Astrocyte of the spinal cord (primary cell): ENCODE measurements around the gene PPIL6.
A peak's percentile ranks its signal among the peaks of the same experiment; 100 is the strongest.

Experiments used
- DNase-seq: peaks from one replicate; pipeline ENCODE4 v3.0.0; 2011; ENCODE audit warnings: low read depth, low spot score
- H3K4me3 ChIP-seq: 2 replicates; pipeline ENCODE4 v1.5.1; 2011; ENCODE audit warnings: low read depth, mild to moderate bottlenecking, low read length, moderate library complexity
- CTCF ChIP-seq: IDR thresholded peaks from 2 replicates; pipeline ENCODE4 v1.5.1; 2012; ENCODE audit warnings: low read depth, mild to moderate bottlenecking, low read length, inconsistent platforms
- in situ Hi-C: cut with HindIII; loops from 2 replicates; pipeline ENCODE4 v1.10.0; 2017; ENCODE audit warnings: low sequenced_read_pairs

Gene PPIL6

DNA sequence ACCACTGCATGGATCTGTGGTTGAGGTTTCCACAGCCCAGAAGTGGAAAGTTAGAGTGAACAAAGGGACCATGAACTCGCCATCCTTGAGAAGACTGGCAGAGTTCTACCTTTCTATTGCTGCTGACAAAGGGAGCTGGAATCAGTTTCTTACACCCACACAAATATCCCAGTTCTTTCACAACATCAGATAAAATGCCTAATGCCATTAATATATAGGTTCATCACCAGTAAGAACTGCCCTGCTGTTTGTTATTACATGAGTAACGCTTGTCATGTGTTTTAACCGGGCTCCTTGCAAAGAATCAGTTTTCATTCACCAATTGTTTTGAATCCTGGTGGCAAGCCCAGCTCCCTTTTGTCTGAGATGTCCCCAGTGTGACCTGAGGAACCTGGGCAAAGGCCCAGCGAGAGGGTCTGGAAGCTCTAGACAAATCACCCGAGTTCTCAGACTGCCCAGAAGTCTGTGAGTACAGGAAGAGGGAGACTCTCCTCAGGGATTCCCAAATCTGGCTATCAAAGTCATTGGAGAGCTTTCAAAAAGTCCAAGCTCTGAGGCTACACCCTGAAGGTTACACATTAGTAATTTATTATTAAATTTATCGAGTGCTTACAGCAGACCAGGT is 50.7 kb downstream of the PPIL6 start:
- no peak overlapping the region for H3K4me3 ChIP-seq
- DNase-seq, result no peak
- in situ Hi-C loops, result no loop called here
- no peak for TF ChIP-seq CTCF

GRCh38 chr6:109388265-109388664 is 52.2 kb downstream of the PPIL6 start:
- in situ Hi-C loops, result no loop called here
- H3K4me3 ChIP-seq, result no peak overlapping the region

DNA sequence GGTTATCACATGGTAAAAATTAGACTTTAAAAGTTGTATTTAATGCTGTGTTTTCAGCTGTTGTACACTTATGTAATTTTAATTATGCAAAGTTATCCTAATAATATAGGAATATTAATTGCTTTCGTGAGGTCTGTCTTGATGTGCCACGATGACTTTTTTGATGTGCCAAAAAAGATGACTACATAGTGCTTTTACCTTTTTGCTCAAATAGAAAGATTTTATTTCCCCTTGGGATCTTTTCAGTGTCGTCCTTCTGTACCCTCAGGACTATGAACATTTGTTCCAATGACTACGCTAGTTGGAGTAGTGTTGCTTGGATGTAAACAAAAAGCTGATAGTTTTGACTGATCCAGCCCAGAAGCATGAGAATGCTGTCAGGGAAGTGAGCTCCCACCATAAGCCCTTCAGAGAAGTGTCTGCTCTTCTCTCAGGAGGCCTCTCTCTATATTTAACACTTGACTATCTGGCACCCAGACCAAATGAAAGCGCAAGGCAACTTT is 56.9 kb downstream of the PPIL6 start:
- H3K4me3 ChIP-seq, result peak overlapping the region; percentile 92
- no peak for DNase-seq
- no peak for TF ChIP-seq CTCF
- in situ Hi-C loops, result no loop called here

More at GRCh38 chr6:109388265-109388664, 52.2 kb downstream of the PPIL6 start:
- no peak for TF ChIP-seq CTCF
- DNase-seq, result no peak

DNA sequence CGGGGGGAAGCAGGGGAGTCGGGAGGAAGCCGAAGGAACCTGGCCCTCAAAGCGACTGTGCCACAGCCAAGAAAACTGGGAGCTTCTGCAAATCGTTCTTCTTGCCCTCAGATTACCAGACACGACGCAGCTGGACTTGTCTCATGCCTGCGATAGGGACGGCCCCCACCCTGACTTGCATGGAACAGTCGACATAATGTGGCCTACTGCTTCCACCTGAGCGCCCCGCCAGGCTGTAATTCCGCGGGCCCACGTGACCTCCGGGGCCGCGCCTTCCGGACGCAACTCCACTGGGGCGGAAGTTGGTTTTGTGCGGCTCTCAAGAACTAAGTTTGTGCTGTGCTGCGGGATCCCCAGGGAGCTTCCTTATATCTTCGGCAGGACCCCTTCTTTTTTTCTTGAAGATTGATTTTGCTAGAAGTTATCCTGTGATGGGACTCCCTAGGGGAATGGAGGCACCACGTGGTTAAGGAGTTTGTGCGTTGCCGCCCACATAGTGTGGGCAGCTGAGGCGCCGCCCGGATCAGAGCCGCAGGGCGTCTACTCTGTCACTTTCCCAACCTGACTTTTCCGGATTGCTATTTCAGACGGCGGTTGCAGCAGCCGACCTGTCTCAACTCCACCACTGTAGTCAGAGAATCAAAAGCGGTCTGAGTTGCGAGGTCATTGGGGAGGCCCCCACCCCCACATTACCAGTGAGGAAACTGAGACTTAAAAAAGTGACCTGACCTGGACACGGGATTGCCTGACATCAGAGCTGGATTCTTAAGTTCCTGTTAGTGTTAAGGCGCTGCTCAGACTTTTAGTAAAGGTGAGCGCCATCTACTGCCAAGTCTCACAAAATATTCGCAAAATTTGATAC is 57.6 kb downstream of the PPIL6 start:
- peak overlapping the region; percentile 92 for H3K4me3 ChIP-seq
- TF ChIP-seq CTCF, result peak; percentile 54
- peak; percentile 97 for DNase-seq
- in situ Hi-C loops, result no loop called here

DNA sequence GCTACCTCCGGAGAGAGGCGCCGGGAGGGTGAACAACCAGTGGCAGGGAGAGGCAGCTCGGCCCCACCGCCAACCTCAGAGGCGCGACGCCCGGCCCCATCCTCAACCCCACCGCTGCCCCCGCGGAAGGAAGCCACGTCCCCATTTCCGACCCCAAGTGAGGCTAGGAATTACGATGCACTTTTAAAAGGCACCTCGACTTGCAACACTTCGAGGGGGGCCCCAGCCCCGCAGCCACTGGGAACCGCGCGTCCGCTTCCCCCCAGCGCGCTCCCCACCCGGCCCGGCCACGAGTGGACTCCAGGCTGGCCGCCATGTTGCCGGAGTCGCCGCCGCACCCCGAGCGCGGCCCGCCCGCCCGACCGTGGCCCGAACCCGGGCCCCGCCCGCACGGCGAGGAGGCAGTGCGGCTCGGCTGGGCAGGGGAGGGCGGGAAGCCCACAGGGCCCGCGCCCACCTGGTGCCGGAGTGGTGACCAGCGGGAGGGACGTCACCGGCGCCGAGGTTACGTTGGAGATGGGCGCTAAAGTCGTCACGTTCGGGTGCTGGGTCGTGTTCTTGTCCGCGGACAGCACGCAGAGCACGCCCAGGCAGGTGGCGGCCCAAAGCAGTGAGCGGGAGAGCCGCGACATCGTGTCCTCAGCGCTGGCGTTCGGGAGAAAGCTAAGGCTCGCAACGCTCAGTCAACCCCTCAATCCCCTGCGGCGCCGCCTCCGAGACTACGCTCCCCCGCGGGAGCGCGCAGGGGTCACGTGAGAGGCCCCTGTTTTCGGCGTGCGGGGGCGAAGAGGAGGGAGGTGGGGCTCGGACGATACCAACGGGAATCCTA is 58.5 kb downstream of the PPIL6 start, which contains the start of gene CD164:
CD164 (minus strand) TSS at position 721 of the 829 bp plus-strand sequence; CDS start at position 632, 89 bp downstream.
- DNase-seq, result peak; percentile 95
- peak within 1 kb of the TSS; percentile 92 for H3K4me3 ChIP-seq
- in situ Hi-C loops, result no loop called here
- no peak for TF ChIP-seq CTCF
